KG1 (cell line): Measurements from ENCODE around the gene EIF4G3.
"Not testable (repeated sequence)": the region's sequence is repeated elsewhere in the genome, so short reads cannot be mapped to it uniquely, and the experiment has no call there.

Experiments used
- DNase-seq: peaks from one replicate; lab custom pipeline; 2025; lab: John Stamatoyannopoulos, UW

EIF4G3 gene

DNA sequence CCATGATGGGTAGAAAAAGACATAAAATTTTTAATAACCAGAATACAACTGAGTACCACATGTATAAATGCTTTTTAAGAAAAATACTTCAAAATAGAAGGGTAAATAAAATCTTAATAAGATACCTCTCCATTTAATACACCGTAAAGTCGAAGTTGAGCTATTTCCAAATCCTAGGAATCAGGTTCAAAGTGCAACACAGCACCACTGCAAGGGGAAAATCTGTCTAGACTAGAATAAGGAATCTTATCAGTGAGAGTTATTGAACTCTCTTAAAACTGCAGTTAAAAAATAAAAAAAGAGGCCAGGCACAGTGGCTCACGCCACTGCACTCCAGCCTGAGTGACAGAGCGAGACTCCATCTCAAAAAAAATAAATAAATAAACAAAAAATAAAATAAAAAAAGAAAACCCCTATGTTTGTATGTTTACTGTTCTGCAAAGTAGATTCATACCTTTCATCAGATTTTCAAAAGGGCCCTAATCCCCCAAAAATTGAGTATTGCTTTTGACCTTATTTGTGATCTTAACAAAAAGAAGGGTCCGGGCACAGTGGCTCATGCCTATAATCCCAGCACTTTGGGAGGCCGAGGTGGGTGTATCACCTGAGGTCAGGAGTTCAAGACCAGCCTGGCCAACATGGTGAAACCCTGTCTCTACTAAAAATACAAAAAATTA is 109.0 kb downstream of the EIF4G3 start:
- DNase-seq, result no peak

DNA sequence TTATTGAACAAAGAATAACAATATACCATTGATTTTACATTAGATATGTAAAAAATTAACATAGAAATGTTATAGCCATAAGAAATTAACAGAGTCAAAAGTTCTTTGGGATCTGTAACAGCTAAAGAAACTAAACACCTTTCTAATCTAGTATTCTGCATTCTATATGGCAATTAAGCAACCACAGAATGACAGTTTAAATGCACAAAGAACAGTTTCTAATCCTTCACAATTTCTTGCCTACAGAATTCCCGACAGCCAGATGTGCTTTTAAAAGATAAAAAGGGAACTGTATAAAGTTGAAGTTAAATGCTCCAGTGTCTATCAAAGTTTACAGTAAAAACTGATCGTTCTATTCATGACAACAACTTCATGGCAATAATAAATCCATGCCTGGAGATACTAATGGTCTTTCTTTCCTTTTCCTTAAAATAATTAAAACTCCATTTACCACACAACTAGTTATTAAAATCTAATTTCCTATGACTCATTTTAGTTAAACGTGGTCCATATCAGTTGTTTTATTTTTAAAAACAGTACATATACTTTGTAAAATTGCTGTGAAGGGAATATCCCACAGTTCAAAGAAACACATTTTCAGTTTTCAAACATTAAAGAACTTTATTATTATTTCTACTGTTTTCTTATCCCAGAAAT is 110.2 kb downstream of the EIF4G3 start:
- DNase-seq, result no peak

DNA sequence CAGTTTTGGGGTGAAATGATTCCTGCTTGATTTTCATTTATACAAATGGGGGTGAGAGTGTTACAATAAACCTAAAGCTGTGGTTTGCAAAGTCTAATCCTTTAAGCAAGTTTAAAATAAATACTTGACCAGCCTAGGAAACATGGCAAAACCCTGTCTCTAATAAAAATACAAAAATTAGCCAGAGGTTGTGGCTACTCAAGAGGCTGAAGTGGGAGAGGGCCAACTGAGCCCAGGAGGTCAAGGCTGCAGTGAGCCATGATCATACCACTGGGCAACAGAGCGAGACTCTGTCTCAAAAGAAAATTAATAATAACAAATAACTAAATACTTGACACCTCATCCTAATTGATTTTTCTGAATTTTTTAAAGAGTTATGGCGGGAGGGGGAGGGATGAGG is 110.8 kb downstream of the EIF4G3 start:
- DNase-seq, result no peak

DNA sequence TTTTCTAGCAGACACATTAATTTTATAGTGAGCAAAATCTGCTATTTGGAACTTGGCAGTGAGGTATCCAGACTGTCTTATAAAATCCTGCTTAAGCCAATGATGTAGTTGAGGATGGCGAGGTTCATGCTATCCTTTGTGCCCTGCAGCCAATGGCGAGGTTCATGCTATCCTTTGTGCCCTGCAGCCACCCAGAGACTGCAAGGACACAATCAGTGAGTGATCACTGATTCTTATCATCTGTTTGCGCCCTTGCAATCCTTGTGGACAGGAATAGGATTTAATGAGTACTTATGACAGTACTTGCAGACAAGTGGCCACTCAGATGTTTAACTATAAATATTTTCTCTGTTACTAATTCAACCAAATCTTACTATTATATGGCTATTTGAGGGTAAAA is 112.6 kb downstream of the EIF4G3 start:
- DNase-seq, result no peak

DNA sequence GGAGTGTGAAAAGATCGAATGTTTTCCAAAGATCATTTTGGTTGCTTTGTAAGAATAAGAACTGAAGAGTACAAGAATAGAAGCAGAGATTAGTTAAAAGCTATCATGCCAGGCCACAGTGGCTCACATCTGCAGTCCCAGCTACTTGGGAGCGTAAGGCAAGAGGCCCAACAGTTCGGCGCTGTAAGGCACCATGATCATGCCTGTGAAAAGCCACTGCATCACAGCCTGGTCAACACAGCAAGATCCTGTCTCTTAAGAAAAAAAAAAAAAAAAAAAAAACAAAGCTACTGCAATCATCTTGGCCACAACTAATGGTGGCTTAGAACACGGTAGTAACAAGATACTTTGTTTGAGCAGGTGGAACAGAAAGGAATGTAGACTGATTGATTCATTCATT is 116.2 kb downstream of the EIF4G3 start:
- DNase-seq, result no peak

DNA sequence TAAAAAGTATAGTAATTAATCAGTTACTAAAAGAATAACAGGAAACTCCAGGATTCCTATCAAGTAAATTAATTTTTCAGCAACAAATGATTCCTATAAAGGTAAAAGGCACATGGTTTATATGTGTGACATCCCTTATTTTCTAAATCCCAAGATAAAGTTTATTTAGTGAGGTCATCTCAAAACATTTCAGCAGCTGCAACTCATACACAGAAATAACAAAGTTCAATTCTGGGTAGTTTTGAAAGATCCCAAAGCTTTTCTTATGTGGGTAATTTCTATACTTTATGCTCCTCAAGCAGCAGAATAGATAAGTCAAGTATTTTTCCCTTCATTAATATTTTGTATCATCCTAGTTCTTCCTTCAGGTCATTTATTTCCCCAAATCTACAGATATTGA is 117.7 kb downstream of the EIF4G3 start:
- no peak for DNase-seq

DNA sequence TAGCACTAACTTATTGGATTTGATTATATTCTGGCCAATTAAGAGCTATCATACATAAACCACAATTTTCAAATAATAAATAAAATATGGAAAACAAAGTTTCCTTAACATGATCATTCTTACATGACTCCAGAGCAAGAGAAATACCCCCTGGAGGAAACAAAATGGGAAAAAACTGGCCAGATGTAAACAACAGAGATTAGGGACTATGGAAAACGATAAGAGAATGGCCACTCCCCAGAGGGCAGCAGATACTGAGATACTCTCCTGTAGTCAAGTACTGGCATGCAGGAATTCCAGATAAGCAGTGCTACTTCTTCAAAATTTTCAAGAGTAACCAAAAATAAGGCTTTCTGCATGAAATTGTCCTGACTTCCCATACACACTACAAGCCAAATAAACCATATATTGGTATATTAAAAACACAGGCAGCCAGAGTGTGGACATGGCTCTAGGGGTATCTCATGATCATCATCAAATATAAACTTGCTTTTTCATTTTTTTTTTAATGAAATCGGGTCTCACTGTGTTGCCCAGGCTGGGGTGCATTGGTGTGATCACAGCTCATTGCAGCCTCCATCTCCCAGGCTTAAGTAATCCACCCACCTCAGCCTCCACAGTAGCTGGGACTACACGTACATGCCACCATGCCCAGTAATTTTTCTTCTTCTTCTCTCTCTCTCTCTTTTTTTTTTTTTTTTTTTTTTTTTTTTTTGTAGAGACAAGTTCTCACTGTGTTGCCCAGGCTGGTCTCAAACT is 118.5 kb downstream of the EIF4G3 start:
- no peak for DNase-seq

DNA sequence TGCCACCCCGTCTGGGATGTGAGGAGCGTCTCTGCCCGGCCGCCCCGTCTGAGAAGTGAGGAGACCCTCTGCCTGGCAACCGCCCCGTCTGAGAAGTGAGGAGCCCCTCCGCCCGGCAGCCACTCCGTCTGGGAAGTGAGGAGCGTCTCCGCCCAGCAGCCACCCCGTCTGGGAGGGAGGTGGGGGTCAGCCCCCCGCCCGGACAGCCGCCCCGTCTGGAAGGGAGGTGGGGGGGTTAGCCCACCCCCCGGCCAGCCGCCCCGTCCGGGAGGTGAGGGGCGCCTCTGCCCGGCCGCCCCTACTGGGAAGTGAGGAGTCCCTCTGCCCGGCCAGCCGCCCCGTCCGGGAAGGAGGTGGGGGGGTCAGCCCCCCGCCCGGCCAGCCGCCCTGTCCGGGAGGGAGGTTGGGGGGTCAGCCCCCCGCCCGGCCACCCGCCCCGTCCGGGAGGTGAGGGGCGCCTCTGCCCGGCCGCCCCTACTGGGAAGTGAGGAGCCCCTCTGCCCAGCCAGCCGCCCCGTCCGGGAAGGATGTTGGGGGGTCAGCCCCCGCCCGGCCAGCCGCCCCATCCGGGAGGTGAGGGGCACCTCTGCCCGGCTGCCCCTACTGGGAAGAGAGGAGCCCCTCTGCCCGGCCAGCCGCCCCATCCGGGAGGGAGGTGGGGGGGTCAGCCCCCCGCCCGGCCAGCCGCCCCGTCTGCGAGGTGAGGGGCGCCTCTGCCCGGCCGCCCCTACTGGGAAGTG is 123.3 kb downstream of the EIF4G3 start:
- DNase-seq, result not testable (repeated sequence)

DNA sequence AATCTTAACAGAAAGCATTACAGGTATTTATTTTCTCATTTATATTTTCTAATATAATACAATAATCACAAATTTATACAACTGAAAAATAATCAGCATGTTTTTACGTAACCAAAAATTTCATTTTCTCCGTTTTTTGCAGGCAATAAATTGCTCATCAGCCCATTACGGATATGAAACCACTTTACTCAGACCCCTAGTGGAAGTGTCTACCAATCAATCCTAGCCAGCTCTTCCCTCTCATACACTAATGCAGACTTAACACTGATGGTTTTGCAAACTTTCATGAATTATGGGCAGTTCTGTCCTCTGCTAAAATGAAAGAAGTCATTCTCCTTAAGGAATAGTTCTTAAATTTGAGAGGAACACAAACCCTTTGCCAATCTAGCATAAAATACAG is 124.7 kb downstream of the EIF4G3 start:
- DNase-seq, result no peak

DNA sequence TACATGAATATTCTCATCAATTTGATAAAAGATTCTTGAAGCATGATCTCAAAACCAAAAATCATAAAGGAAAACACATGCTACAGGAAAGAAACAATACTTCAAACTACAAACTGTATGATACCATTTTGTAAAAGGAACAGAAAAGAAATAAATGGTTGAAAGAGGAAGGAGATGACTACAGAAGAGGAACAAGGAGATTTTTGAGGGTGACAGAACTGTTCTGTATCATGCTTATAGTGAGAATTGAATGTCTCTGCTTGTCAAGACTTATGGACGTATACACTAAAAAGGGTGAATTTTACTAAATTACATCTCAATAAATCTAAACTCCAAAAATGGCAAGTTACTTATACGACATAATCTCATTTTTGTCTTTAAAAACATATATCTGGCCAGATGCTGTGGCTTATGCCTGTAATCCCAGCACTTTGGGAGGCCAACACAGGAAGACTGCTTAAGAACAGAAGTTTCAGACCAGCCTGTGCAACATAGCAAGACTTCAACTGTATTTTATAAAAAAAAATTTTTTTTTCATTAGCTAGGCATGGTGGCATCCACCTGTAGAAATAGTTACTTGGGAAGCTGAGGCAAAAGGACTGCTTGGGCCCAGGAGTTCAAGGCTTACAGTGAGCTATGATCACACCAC is 125.4 kb downstream of the EIF4G3 start:
- DNase-seq, result no peak

DNA sequence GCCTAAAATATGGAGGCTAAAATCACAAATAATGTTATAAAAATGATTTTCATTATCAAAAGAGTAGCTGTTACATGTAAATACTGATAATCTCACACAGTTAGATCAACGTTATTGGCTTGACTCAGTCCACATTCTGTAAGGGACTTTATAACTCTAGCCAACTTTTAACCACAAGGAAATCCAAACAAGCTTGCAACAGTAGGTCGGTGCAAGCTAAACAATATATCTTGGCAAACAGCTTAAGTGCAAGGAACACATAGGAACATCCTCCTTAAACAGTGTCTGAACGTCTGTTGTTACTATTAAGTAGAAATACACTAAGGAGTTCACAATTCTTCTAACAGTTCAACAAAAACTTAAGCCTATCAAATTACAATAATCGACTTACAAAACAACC is 126.7 kb downstream of the EIF4G3 start:
- DNase-seq, result no peak

DNA sequence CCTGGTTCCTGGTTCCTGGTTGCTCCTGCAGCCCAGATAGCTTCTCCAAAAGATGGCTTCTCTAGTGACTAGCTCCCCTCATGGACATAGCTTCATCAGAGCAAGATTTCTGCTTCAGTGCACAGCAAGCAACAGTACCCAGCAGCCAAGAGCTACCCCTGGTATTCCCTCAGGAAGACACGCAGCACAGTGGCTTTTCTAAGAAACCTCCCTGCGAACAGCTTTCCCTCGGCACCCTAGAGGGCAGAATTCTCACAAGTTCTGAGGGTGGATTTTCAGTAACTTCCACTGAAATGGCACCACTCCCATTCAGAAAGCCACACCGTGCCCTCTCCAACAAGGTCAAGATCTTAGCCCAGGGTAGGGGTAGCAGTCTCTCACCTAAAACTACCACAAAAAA is 128.2 kb downstream of the EIF4G3 start:
- DNase-seq, result no peak

DNA sequence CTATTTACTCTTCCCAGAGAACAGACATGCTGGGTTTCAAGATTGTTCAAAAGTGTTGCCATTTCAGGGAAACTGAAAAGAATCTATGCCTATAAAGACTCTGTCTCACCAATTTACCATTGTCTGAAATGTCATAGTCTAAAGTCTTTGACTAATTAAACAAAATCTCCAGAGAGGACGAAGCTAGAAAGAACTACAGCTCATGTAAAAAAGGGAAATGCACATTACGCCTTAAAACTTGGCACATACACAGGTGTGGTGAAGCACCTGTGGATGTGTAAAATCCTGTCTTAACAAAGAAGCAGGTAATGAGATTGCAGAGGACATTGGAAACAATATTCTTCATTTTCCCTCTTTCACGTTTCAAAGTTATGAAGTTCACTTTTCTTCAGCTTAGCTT is 130.6 kb downstream of the EIF4G3 start:
- DNase-seq, result no peak

DNA sequence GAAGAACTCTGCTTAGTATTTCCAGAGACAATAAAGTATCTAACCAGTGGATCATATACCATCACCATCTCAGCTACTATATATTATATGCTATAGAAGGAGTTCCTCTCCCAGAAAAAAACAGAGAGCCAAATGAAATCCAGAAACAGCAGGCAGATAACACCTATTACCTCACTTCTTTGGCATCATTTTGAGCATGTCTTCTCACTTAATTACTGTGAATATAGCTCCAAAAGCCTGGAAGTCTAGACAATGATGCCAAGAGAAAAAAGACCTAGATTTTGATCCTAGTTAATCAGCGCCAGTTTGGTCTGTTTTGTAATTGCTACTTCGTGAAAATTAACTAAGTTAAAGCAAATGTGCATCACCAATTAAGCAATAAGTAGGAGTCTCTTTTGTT is 131.3 kb downstream of the EIF4G3 start:
- no peak for DNase-seq

DNA sequence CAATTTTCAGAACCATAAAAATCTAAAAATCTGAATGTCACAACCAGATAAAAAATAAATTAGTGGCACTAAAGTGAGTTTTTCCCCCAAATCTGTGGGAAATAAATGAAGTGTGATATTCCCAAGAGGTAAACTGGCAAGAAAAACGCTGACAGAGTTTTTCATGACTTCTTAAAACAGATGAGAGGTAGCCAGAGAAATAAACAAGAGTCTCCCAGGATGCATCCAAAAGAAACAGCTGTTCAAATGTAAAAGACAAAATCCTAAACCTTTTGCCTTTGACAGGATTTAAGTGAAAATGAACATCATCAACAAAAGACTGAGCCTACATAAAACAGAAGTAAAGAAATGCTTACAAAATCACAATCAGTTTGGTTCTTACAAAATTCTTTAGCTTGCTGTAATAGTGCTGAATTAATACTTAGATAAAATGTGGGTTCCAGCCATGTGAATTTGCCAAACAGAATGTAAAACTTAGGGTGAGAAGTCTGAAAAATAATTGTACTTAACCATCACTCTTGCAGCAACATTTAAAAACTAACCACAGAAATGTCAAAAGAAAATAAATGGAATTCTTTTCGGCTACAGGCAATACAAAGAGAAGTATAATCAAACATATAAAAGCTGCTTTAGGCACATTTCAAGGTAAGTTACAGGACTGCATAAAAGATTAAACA is 133.6 kb downstream of the EIF4G3 start:
- no peak for DNase-seq

DNA sequence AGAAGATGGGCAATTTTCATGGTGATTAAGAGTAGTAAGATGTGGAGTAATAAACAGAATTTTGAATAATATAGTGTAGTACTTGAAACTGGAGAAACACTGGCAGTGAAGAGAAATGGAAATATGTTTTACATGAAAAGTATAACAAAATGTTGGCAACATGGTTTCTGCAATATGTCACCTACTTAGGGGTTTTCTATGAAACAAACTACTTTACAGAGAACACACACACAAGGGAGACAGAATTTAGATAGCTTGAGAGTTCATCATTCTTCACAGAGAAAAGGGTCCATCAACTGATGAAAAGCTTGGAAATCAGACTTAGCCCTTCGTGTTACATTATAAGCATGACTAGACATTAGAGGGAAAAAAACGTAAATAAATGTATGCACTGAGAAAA is 135.2 kb downstream of the EIF4G3 start:
- DNase-seq, result no peak

DNA sequence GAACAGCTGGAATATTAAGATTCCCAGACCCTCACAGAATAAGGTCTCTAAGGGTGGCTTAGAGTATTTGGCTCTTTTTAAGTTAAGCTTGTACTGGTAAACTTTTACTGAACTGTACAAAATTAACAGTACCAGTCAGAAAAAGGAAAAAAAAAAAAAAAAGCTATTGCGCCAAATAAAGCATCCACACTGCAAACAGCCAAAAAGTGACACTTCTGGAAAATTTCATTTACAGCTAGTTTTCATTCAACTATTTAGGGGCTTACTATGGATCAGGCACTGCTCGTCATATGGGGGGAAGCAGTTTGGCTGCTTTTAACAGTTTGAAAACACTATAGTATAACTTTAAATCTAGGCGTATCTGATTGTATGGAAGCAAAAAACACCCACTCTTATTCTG is 139.6 kb downstream of the EIF4G3 start:
- DNase-seq, result no peak

DNA sequence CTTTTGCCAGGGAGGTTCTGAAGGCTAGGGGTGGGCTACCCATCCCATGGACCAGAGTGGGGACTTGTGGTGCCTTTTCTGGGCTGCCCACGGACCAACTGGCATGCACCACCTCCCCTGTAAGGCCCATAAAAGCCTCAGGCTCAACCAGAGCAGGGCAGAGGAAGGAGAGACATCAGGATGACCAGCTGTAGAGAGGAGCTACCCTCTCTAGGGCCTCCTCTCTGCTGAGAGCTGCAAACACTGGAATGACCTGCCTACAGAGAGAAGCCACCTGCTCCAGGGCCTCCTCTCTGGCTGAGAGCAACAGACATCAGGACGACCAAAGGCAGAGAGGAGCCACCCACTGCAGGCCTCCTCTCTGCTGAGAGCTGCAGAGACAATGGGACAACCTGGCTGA is 140.9 kb downstream of the EIF4G3 start:
- no peak for DNase-seq

DNA sequence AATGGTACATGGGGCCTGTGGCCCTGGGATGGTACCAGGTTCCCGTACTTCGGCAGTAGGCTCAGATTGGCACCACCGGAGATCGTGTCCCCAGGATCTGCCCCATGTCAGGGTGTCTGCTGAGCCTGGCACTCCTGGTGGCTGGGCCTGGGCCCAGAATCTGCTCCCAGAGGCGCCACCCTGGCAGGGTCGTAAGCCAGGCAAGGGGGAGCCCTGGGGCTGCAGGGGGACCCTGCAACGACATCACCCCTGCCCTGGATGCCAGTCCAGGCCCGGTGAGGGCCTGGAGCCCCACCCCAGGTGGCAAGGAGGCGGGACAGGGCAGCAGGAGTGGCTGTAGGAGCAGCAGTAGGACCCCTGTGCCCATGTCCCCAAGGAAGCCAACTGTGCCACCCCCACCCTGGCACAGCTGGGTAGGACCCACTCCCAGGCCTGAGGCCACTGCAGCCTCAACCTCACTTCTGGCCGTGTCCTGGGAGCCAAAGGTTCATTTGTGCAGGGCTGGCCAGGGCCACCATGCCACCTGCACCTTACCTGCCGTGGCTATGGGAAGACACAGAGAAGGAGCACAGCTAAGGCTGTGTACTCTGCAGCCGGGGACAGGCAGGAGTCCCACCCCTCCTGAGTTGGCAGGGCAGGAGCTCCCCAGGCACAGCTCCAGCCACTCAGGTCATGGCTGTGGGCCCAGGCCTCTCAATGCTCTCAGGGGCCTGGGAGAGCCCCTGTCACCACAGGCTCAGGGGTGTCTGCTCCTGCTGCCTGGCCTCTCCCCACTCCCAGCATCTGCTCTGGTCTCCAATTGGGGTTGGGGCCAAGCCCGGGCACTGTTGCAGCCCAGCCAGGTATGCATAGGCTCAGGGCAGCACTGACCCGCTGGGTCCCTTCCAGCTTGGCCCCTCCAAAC is 141.7 kb downstream of the EIF4G3 start:
- DNase-seq, result no peak

DNA sequence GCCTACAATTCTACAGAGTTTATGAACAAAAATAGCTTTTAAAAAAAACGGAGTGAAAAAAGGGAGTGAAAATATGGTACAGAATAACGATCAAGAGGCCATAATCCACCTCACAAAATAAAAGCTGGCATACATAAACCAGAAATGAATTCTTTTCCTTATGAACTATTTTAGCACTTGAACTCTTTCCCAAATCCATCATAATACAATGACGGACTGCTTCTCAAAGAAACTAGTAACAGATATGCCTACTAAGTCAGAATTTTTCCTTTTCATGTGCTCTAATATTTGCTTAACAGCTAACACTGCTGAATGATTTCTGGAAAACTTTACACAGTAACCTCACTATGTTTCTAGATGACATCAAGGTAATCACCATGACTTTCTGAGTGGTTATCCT is 144.0 kb downstream of the EIF4G3 start:
- no peak for DNase-seq

DNA sequence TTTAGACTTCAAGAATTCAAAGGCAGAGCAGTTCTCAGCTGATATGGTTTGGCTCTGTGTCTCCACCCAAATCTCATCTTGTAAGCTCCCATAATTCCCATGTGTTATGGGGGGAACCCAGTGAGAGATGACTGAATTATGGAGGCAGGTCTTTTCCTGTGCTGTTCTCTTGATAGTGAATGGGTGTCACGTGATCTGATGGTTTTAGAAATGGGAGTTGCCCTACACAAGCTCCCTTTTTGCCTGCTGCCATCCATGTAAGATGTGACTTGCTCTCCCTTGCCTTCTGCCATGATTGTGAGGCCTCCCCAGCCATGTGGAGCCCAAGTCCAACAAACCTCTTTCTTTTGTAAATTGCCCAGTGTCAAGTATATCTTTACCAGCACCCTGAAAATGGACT is 146.5 kb downstream of the EIF4G3 start:
- DNase-seq, result no peak
